Tibial artery (tissue), 4 donors: ENCODE data around the gene DRC1.
"Not testable (repeated sequence)": the region's sequence is repeated elsewhere in the genome, so short reads cannot be mapped to it uniquely, and the experiment has no call there.

Experiments used
- DNase-seq, 2 donors: peaks; one replicate each; pipeline ENCODE4 v3.0.0-alpha.2; 2019
- H3K27ac ChIP-seq, 2 donors: fragments of 200-600 bp; sonication (generic) in 1 of 2; 1 replicate in 1 of 2; 2 replicates in 1 of 2; pipeline ENCODE4 v1.5.1; 2018 to 2019; ENCODE audit warnings: mild to moderate bottlenecking in 1 of 2
- H3K27me3 ChIP-seq, 2 donors: fragments of 200-600 bp; sonication (generic) in 1 of 2; one replicate each; pipeline versions ENCODE4 v1.5.1 to v1.6.0; 2016 to 2019
- H3K36me3 ChIP-seq, 3 donors: fragments of 200-600 bp; sonication (generic) in 2 of 3; one replicate each; pipeline ENCODE4 v1.5.1; 2016 to 2019; ENCODE audit warnings: mild to moderate bottlenecking in 2 of 3
- H3K4me1 ChIP-seq, 4 donors: fragments of 200-600 bp; sonication (generic) in 2 of 4; 1 replicate in 3 of 4; 2 replicates in 1 of 4; pipeline ENCODE4 v1.5.1; 2016 to 2019
- H3K4me3 ChIP-seq, 2 donors: fragments of 200-600 bp; sonication (generic) in 1 of 2; 1 replicate in 1 of 2; 2 replicates in 1 of 2; pipeline ENCODE4 v1.5.1; 2018 to 2019; ENCODE audit warnings: mild to moderate bottlenecking in 2 of 2
- H3K9me3 ChIP-seq, 3 donors: fragments of 200-600 bp; sonication (generic) in 1 of 3; one replicate each; pipeline ENCODE4 v1.5.1; 2016 to 2019
- CTCF ChIP-seq, 2 experiments: fragments of 200-600 bp in 1 of 2; fragments of 450-650 bp in 1 of 2; IDR thresholded peaks; one replicate each; pipeline ENCODE4 v1.5.1; 2017 to 2019; ENCODE audit warnings: antibody characterized with exemption in 2 of 2, mild to moderate bottlenecking in 1 of 2, moderate library complexity in 1 of 2
- intact Hi-C: fragments of 100-400 bp; cut with DNase I; formaldehyde crosslinking; loops from one replicate; pipeline ENCODE4 v1.15.0; 2023; ENCODE audit warnings: low total_unique reads

DRC1 gene

GRCh38 chr2:26465981-26466471, 64.3 kb downstream of the DRC1 start:
- DNase-seq = no peak
- no peak for TF ChIP-seq CTCF (IDR thresholded peaks at IDR 0.05)
- Histone ChIP-seq H3K9me3 (peaks cover 0 to 4% (median 0%) of the 10 kb centered on the region in 3 donors), H3K4me1 (peaks cover 0 to 7% (median 0%) of the 10 kb centered on the region in 4 donors), H3K27me3 (peaks cover 0 to 2% of the 10 kb centered on the region in 2 donors), H3K27ac (no peak overlapping the region), H3K4me3 (no peak overlapping the region), H3K36me3 (no peaks in the 10 kb centered on the region)
- intact Hi-C loops = no loop called here

GRCh38 chr2:26466662-26467310, 65.1 kb downstream of the DRC1 start:
- Histone ChIP-seq H3K4me1 (peaks cover 0 to 7% (median 0%) of the 10 kb centered on the region in 4 donors), H3K36me3 (no peaks in the 10 kb centered on the region), H3K27ac (no peak overlapping the region), H3K9me3 (peaks cover 0 to 4% (median 0%) of the 10 kb centered on the region in 3 donors), H3K4me3 (no peak overlapping the region), H3K27me3 (peaks cover 0 to 2% of the 10 kb centered on the region in 2 donors)
- intact Hi-C loops = no loop called here
- no peak for DNase-seq
- TF ChIP-seq CTCF (IDR thresholded peaks at IDR 0.05) = no peak

- H3K27ac ChIP-seq, H3K4me3 ChIP-seq, H3K4me1 ChIP-seq, H3K36me3 ChIP-seq, DNase-seq, H3K9me3 ChIP-seq, intact Hi-C loops, H3K27me3 ChIP-seq: not testable (repeated sequence)
Measured at GRCh38 chr2:26468544-26468943, 66.8 kb downstream of the DRC1 start.

GRCh38 chr2:26469092-26469710, 67.5 kb downstream of the DRC1 start:
- Histone ChIP-seq H3K36me3 (no peaks in the 10 kb centered on the region), H3K9me3 (peaks cover 0 to 4% (median 0%) of the 10 kb centered on the region in 3 donors), H3K27ac (no peak overlapping the region), H3K4me3 (no peak overlapping the region), H3K4me1 (no peaks in the 10 kb centered on the region), H3K27me3 (peaks cover 0 to 2% of the 10 kb centered on the region in 2 donors)
- no peak for DNase-seq
- peak in 1 of 2 experiments; percentile 18 for TF ChIP-seq CTCF (IDR thresholded peaks at IDR 0.05)
- intact Hi-C loops = no loop called here

- Histone ChIP-seq H3K4me1 (no peaks in the 10 kb centered on the region), H3K4me3 (no peak overlapping the region), H3K9me3 (peaks cover 0 to 4% (median 0%) of the 10 kb centered on the region in 3 donors), H3K27me3 (peaks cover 0 to 1% of the 10 kb centered on the region in 2 donors), H3K36me3 (no peaks in the 10 kb centered on the region), H3K27ac (no peak overlapping the region)
- intact Hi-C loops = no loop called here
- no peak for TF ChIP-seq CTCF (IDR thresholded peaks at IDR 0.05)
- no peak for DNase-seq
Measured at GRCh38 chr2:26469955-26470354, 68.2 kb downstream of the DRC1 start.

GRCh38 chr2:26470601-26471260, 69.0 kb downstream of the DRC1 start:
- H3K9me3 ChIP-seq = peaks cover 0 to 4% (median 0%) of the 10 kb centered on the region in 3 donors
- H3K27ac ChIP-seq = no peak overlapping the region
- no peaks in the 10 kb centered on the region for H3K4me1 ChIP-seq
- H3K36me3 ChIP-seq = no peaks in the 10 kb centered on the region
- no peak for DNase-seq
- TF ChIP-seq CTCF (IDR thresholded peaks at IDR 0.05) = no peak
- no peaks in the 10 kb centered on the region for H3K27me3 ChIP-seq
- no peak overlapping the region for H3K4me3 ChIP-seq
- intact Hi-C loops = no loop called here
